GM23338 (cell line): ENCODE data around the gene NFIA. TPM values are rescaled to one million over a fixed set of nuclear protein-coding genes. Genes with fewer than 3 reads are reported as not detected.

ENCODE experiments used
- CTCF ChIP-seq, 2 experiments: fragments of 200-600 bp in 1 of 2; sonication (generic) in 1 of 2; conservative IDR thresholded peaks; 2 replicates each; pipeline versions ENCODE4 v1.5.1 to v1.6.1; 2016 to 2017; ENCODE audit warnings: antibody characterized with exemption in 2 of 2, low read depth in 2 of 2, mild to moderate bottlenecking in 2 of 2, moderate library complexity in 1 of 2
- ETS1 ChIP-seq: IDR thresholded peaks from 2 replicates; pipeline ENCODE4 v1.6.1; 2016; ENCODE audit warnings: antibody characterized with exemption
- JUNB ChIP-seq: IDR thresholded peaks from one replicate; pipeline ENCODE4 v1.6.1; 2016; ENCODE audit warnings: antibody characterized with exemption; ENCODE audit not compliant: unreplicated experiment
- NANOG ChIP-seq: IDR thresholded peaks from 2 replicates; pipeline ENCODE4 v1.6.1; 2016; ENCODE audit warnings: antibody characterized with exemption, borderline replicate concordance
- REST ChIP-seq: IDR thresholded peaks from one replicate; pipeline ENCODE4 v1.6.1; 2018; ENCODE audit warnings: antibody characterized with exemption; ENCODE audit not compliant: unreplicated experiment
- STAT1 ChIP-seq: IDR thresholded peaks from one replicate; pipeline ENCODE4 v1.6.1; 2016; ENCODE audit warnings: antibody characterized with exemption; ENCODE audit not compliant: unreplicated experiment
- ZNF114 ChIP-seq: fragments of 250-450 bp; sonication (Bioruptor Pico); IDR thresholded peaks from 2 replicates; pipeline ENCODE4 v1.5.0; 2020; ENCODE audit warnings: mild to moderate bottlenecking, moderate library complexity
- ZNF331 ChIP-seq: fragments of 250-450 bp; sonication (Bioruptor Pico); IDR thresholded peaks from 2 replicates; pipeline ENCODE4 v1.5.0; 2020; ENCODE audit warnings: low read depth, mild to moderate bottlenecking, moderate library complexity
- polyA plus RNA-seq: library from polyadenylated mRNA; unstranded; fragments of >200 nt; fragmentation: Nextera tagmentation; extraction: Ambion mirVana; gene quantifications from 2 replicates; pipeline ENCODE4 v1.2.1, GENCODE V29; 2016
- total RNA-seq: library from RNA; depleted of rRNA; stranded (reverse); fragments of >200 nt; shearing (Covaris generic); gene quantifications from 2 replicates; pipeline ENCODE4 v1.2.3, GENCODE V29; 2014
- TF ChIP-seq, protein P1 (sequence below): fragments of 250-450 bp; sonication (Bioruptor Pico); IDR thresholded peaks from 2 replicates; pipeline ENCODE4 v1.5.0; 2020; ENCODE audit warnings: mild to moderate bottlenecking, moderate library complexity

The NFIA gene
- total and polyA plus RNA-seq, 2 experiments from 2014 or later: 0.97 to 2.3 TPM

DNA sequence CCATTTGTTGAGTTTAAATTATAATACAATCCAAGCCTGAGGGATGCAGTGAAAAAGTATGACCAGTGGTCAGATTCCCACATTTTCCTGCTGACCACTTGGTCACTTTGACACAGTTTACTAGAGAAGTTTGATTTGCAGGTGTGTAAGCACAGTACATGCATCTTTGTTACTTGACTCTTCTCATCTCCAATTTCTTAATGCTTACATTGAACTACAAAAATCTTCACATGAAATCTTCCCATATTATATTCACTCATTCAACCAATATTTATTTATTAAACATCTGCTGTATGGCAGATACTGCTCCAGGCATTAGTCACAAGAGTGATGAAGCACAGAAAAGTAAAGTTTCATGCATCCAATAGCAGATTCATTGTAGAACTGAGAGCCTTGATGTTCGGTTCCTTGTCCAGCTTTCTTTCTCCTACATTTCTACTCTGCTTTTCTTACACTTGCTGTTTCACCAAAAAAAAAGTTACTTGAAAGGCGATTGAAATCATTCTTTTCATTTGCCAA, 211.7 kb downstream of the NFIA start (continued):
- TF ChIP-seq, protein P1, sequence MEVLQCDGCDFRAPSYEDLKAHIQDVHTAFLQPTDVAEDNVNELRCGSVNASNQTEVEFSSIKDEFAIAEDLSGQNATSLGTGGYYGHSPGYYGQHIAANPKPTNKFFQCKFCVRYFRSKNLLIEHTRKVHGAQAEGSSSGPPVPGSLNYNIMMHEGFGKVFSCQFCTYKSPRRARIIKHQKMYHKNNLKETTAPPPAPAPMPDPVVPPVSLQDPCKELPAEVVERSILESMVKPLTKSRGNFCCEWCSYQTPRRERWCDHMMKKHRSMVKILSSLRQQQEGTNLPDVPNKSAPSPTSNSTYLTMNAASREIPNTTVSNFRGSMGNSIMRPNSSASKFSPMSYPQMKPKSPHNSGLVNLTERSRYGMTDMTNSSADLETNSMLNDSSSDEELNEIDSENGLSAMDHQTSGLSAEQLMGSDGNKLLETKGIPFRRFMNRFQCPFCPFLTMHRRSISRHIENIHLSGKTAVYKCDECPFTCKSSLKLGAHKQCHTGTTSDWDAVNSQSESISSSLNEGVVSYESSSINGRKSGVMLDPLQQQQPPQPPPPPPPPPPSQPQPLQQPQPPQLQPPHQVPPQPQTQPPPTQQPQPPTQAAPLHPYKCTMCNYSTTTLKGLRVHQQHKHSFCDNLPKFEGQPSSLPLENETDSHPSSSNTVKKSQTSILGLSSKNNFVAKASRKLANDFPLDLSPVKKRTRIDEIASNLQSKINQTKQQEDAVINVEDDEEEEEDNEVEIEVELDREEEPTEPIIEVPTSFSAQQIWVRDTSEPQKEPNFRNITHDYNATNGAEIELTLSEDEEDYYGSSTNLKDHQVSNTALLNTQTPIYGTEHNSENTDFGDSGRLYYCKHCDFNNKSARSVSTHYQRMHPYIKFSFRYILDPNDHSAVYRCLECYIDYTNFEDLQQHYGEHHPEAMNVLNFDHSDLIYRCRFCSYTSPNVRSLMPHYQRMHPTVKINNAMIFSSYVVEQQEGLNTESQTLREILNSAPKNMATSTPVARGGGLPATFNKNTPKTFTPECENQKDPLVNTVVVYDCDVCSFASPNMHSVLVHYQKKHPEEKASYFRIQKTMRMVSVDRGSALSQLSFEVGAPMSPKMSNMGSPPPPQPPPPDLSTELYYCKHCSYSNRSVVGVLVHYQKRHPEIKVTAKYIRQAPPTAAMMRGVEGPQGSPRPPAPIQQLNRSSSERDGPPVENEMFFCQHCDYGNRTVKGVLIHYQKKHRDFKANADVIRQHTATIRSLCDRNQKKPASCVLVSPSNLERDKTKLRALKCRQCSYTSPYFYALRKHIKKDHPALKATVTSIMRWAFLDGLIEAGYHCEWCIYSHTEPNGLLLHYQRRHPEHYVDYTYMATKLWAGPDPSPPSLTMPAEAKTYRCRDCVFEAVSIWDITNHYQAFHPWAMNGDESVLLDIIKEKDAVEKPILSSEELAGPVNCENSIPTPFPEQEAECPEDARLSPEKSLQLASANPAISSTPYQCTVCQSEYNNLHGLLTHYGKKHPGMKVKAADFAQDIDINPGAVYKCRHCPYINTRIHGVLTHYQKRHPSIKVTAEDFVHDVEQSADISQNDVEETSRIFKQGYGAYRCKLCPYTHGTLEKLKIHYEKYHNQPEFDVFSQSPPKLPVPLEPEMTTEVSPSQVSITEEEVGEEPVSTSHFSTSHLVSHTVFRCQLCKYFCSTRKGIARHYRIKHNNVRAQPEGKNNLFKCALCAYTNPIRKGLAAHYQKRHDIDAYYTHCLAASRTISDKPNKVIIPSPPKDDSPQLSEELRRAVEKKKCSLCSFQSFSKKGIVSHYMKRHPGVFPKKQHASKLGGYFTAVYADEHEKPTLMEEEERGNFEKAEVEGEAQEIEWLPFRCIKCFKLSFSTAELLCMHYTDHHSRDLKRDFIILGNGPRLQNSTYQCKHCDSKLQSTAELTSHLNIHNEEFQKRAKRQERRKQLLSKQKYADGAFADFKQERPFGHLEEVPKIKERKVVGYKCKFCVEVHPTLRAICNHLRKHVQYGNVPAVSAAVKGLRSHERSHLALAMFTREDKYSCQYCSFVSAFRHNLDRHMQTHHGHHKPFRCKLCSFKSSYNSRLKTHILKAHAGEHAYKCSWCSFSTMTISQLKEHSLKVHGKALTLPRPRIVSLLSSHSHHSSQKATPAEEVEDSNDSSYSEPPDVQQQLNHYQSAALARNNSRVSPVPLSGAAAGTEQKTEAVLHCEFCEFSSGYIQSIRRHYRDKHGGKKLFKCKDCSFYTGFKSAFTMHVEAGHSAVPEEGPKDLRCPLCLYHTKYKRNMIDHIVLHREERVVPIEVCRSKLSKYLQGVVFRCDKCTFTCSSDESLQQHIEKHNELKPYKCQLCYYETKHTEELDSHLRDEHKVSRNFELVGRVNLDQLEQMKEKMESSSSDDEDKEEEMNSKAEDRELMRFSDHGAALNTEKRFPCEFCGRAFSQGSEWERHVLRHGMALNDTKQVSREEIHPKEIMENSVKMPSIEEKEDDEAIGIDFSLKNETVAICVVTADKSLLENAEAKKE: no peak
- no peak for TF ChIP-seq ZNF114 (CRISPR knock-in tag)
- TF ChIP-seq NANOG: no peak
- TF ChIP-seq JUNB: no peak
- TF ChIP-seq STAT1: no peak
- TF ChIP-seq REST: no peak
- TF ChIP-seq ETS1: no peak
- TF ChIP-seq CTCF (conservative IDR thresholded peaks at IDR 0.05; ENCODE audit: low read depth in 2 of 2): no peak
- TF ChIP-seq ZNF331 (CRISPR knock-in tag): no peak
